HS-5 (cell line): ENCODE measurements around the gene SLC1A7.
A peak's percentile ranks its signal among the peaks of the same experiment; 100 is the strongest.

Experiments
- DNase-seq: peaks from one replicate; pipeline ENCODE4 v3.0.0-alpha.2; 2012; ENCODE audit warnings: low read depth

SLC1A7 gene

GRCh38 chr1:53061123-53061858, 81.1 kb downstream of the SLC1A7 start:
- DNase-seq, result no peak

- no peak for DNase-seq
Measured at GRCh38 chr1:53060579-53060978, 81.9 kb downstream of the SLC1A7 start.

DNA sequence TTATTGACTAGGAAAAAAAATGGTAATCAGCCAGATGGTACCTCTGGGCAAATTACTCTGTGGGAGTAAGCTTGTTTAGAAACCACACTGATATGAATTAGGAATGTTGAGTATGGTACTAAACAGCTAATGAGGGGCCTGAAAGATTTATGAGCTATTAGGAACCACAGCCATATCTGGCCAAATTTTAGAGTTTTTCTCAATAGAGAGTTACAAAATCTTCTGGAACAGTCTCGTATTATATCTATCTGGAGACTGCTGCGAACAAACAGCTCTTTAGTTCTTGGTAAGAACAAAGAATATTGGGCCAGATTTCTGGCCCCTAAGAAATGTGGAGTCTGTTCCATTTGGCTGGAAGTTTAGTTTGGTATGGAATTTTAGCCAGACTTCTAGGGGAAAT, 85.3 kb downstream of the SLC1A7 start:
- no peak for DNase-seq

- no peak for DNase-seq
Measured at GRCh38 chr1:53051676-53052075, 90.8 kb downstream of the SLC1A7 start.

DNA sequence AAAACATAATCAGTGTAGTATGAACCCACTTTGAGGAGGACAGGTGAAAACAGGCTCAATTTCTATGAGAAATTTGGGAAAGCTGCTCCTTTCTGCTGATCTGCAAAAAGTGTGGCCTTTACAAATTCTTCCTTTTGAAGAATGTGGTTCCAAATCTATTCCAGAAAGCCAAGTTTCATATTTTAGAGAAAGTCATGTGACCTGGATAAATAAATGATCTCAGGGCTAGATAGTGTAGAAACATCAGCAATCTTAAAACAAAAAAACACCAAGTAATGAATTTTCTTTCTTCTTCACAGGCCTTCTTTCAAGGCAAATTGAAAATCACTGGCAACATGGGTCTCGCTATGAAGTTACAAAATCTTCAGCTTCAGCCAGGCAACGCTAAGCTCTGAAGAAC, 92.1 kb downstream of the SLC1A7 start:
- DNase-seq, result no peak

- no peak for DNase-seq
Measured at GRCh38 chr1:53049574-53049967, 92.9 kb downstream of the SLC1A7 start.

DNA sequence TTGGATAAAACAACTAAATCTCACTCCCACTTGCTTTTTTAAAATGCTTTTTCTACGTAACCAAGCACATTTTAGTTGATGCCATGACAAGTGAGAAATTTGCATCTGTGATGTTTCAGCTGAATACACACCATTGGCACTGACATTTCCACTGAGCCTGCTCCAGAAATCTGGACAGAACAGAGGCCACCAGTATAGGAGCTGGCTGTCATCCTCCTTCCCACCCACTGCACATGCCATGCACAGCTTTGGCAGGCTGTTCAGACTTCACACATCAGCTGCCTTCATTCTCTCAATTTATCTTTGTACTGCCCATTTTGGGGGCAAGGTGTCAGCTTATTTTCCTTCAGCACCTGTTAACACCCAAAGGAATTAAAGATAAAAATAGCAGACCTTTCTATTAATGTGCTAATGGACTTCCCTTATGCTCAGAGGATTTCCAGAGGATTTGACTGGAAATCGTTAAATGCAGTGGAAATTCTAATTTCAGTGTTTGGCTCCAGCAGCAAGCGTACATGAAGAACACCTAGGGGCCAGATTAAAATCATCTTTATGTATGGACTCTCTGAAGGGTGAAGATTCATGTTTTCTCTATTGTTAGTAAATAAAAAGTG, 93.4 kb downstream of the SLC1A7 start:
- no peak for DNase-seq

DNA sequence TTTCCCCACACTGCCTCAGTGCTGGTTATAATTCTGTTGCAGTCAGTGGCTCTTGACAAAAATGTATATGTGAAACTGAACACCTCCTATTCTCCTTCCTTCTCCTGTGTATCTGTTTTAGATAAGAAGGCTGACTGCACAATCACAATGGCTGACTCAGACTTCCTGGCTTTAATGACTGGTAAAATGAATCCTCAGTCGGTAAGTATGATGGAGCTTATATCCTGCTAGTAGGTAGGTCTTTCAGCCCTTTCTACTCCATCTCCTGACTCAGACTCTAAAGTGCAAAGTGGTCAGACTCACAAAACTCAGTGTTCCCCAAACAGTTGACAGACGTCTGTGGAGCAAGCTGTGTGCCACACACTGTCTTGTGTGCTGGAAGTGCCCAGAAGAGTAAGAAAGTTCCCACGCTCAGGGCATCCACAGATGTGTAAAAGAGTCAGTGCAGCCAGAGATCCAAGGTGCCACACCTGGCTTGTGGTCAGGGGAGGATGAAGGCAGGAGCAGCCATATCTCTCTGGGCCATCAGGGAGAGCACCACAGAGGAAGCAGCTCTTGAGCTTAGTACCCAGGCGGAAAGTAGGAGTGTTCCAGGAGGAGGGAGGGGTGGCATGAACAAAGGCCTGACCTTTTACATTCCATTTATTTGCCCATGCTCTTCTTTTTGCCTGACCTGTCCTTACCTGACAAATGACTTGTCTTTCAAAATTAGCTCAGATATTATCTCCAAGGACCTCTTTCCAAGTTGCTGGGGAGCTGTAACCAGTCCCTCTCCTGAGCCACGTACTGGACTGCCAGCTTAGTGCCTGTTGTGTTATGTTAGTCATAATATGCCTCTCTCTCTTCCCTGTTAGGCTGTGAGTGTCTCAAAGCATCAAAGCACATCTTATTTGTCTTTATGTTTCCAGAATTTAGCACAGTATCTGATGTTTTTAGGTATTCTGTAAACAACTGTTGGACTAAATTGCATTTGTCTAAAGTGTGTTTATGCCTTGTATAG, 94.4 kb downstream of the SLC1A7 start:
- DNase-seq, result peak; percentile 86

DNA sequence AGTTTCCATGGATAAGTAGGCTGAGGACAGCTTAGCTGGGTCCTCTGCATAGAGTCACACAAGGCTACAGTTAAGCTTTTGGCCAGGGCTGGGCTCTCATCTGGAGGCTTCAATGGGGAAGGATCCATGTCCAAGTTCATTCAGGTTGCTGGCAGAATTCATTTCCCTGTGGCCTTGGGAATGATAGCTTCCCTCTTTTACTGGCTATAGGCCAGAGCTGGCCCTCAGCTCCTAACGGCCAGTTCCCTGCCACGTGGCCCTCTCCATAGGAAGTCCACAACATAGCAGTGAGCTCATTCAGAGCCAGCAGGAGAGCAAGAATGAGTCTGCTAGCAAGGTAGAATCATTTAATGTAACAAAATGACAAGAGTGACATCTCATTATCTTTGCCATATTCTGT, 95.5 kb downstream of the SLC1A7 start:
- DNase-seq, result peak; percentile 16

DNA sequence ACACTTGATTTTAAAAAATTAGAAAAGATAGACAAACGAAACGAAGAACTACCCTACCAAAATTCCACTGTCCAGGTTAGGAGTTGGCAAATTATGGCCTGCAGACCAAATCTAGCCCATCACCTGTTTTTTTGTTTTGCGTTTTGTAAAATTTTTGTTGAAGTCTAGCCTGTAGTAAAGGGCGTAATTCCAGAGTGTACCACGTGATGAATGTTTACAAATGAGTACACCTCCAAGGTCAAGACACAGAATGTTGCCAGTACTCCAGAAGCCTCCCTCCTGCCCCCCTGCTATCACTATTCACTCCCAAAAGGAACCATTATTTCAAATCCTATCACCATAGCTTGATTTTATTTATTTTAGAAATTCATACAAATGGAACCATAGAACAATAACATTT, 97.5 kb downstream of the SLC1A7 start:
- no peak for DNase-seq

DNA sequence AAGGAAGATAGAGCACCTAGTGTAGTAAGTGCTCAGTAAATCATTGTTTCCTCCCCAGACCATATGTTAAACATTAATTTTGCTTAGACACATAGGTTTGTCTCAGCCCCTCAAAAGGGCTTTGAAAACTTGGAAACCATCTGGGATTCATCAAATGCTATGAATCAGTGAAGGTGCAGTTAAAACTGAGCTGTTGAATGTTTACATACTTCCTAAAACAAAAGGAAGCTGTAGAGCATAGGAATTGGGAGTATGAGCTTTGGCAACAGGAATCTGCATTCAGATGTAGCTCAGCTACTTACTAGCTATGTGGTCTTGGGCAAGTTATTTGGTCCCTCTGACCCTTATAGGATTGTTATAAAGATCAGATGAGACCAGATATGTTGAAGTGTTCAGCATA, 99.2 kb downstream of the SLC1A7 start:
- peak; percentile 67 for DNase-seq

DNA sequence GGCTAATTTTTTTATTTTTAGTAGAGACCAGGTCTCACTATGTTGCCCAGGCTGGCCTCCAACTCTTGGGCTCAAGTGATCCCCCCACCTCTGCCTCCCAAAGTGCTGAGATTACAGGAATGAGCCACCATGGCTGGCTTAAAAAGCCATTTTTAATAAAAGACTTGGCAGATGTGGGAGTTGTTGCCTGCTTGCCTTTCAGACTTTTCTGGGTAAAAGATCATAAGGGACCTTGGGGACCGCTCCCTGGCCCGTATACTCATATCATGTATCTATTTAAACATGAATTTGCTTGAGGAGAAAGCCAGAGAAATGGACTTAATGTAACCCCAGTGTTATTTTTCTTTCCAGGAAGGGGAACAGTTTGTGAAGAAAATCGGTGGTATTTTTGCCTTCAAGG, 103.9 kb downstream of the SLC1A7 start:
- no peak for DNase-seq
